K562 (cell line): ENCODE results near the gene LONRF2. TPM values are rescaled to one million over a fixed set of nuclear protein-coding genes. Genes with fewer than 3 reads are reported as not detected.
A peak's percentile ranks its signal among the peaks of the same experiment; 100 is the strongest.

Source experiments
- BRF2 ChIP-seq: IDR thresholded peaks from 3 replicates; pipeline ENCODE4 v1.6.1; 2011; ENCODE audit warnings: borderline replicate concordance, mild to moderate bottlenecking; ENCODE audit not compliant: insufficient read length, insufficient read depth
- DIDO1 ChIP-seq: fragments of 450-650 bp; IDR thresholded peaks from 2 replicates; pipeline ENCODE4 v1.6.1; 2016; ENCODE audit warnings: low read depth, missing biosample characterization, missing genetic modification characterization
- MGA ChIP-seq: fragments of 450-650 bp; IDR thresholded peaks from 2 replicates; pipeline ENCODE4 v1.6.1; 2016; ENCODE audit warnings: mild to moderate bottlenecking, moderate library complexity
- NCOA2 ChIP-seq, 2 experiments: fragments of 450-650 bp; IDR thresholded peaks; 2 replicates each; pipeline ENCODE4 v1.6.1; 2018; ENCODE audit warnings: mild to moderate bottlenecking in 2 of 2, moderate library complexity in 1 of 2; ENCODE audit not compliant: partially characterized antibody in 2 of 2
- polyA plus RNA-seq, 8 experiments: library from polyadenylated mRNA; depleted of rRNA in 4 of 8; stranded (reverse) in 5 of 8; unstranded in 3 of 8; fragments of >200 nt; fragmentation: Nextera tagmentation in 2 of 8; fragmentation: Illumina TruSeq in 1 of 8; extraction: Ambion mirVana in 2 of 8; extraction: Trizol in 1 of 8; gene quantifications; 2 replicates each; pipeline versions ENCODE4 v1.2.1 to v1.2.3, GENCODE V29; 2011 to 2014; ENCODE audit warnings: inconsistent platforms in 1 of 8, missing spikeins in 1 of 8
- total RNA-seq, 7 experiments: library from RNA; depleted of rRNA in 6 of 7; stranded (reverse); fragments of >200 nt in 6 of 7; fragmentation: Illumina TruSeq in 2 of 7; extraction: Trizol in 2 of 7; gene quantifications; 2 replicates each; pipeline versions ENCODE4 v1.2.1 to v1.2.3, GENCODE V29; 2011 to 2021; ENCODE audit warnings: low replicate concordance in 1 of 7
- TF ChIP-seq, protein P1 (sequence below), 2 experiments: IDR thresholded peaks in 1 of 2; conservative IDR thresholded peaks in 1 of 2; 2 replicates each; pipeline ENCODE4 v1.6.1; 2016; ENCODE audit warnings: low read depth in 2 of 2, mild to moderate bottlenecking in 1 of 2, missing compliant biosample characterization in 1 of 2, missing genetic modification characterization in 1 of 2, moderate library complexity in 1 of 2
- TF ChIP-seq, protein P2 (sequence below), 2 experiments: fragments of 450-650 bp; conservative IDR thresholded peaks; 2 replicates each; pipeline ENCODE4 v1.6.1; 2017; ENCODE audit warnings: mild to moderate bottlenecking in 2 of 2, moderate library complexity in 2 of 2
- TF ChIP-seq, protein P3 (sequence below): fragments of 250-450 bp; sonication (Bioruptor Pico); IDR thresholded peaks from 2 replicates; pipeline ENCODE4 v1.4.0; 2020; ENCODE audit warnings: borderline replicate concordance

LONRF2 gene
- total and polyA plus RNA-seq, 9 of the 15 experiments (the other 6 are each of a cell fraction or from before 2014, with no cell fraction given) = 0.35 to 5.0 (median 2.7) TPM

- TF ChIP-seq, protein P1, sequence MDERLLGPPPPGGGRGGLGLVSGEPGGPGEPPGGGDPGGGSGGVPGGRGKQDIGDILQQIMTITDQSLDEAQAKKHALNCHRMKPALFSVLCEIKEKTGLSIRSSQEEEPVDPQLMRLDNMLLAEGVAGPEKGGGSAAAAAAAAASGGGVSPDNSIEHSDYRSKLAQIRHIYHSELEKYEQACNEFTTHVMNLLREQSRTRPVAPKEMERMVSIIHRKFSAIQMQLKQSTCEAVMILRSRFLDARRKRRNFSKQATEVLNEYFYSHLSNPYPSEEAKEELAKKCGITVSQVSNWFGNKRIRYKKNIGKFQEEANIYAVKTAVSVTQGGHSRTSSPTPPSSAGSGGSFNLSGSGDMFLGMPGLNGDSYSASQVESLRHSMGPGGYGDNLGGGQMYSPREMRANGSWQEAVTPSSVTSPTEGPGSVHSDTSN (CRISPR knock-in tag; IDR thresholded peaks at IDR 0.05; ENCODE audit: low read depth) = no peak
- TF ChIP-seq, protein P1 (tag; conservative IDR thresholded peaks at IDR 0.05; ENCODE audit: low read depth) = no peak
- peak in 1 of 2 experiments; percentile 31 for TF ChIP-seq NCOA2 (IDR thresholded peaks at IDR 0.05; ENCODE audit: partially characterized antibody in 2 of 2)
- TF ChIP-seq, protein P2, sequence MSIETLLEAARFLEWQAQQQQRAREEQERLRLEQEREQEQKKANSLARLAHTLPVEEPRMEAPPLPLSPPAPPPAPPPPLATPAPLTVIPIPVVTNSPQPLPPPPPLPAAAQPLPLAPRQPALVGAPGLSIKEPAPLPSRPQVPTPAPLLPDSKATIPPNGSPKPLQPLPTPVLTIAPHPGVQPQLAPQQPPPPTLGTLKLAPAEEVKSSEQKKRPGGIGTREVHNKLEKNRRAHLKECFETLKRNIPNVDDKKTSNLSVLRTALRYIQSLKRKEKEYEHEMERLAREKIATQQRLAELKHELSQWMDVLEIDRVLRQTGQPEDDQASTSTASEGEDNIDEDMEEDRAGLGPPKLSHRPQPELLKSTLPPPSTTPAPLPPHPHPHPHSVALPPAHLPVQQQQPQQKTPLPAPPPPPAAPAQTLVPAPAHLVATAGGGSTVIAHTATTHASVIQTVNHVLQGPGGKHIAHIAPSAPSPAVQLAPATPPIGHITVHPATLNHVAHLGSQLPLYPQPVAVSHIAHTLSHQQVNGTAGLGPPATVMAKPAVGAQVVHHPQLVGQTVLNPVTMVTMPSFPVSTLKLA (conservative IDR thresholded peaks at IDR 0.05) = peak; percentile 60 to 69; a peak in 3 of 4 replicates
- TF ChIP-seq MGA = peak; percentile 92
- TF ChIP-seq DIDO1 (tag) = no peak
- TF ChIP-seq BRF2 = no peak
- TF ChIP-seq, protein P3, sequence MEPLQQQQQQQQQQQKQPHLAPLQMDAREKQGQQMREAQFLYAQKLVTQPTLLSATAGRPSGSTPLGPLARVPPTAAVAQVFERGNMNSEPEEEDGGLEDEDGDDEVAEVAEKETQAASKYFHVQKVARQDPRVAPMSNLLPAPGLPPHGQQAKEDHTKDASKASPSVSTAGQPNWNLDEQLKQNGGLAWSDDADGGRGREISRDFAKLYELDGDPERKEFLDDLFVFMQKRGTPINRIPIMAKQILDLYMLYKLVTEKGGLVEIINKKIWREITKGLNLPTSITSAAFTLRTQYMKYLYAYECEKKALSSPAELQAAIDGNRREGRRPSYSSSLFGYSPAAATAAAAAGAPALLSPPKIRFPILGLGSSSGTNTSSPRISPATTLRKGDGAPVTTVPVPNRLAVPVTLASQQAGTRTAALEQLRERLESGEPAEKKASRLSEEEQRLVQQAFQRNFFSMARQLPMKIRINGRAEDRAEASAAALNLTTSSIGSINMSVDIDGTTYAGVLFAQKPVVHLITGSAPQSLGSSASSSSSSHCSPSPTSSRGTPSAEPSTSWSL (CRISPR knock-in tag) = no peak
Observed at GRCh38 chr2:100278986-100279385, 43.3 kb downstream of the LONRF2 start (continued).
